ENCODE data around the gene NSUN6.
"Not testable (repeated sequence)": the region's sequence is repeated elsewhere in the genome, so short reads cannot be mapped to it uniquely, and the experiment has no call there.

NSUN6 gene

DNA sequence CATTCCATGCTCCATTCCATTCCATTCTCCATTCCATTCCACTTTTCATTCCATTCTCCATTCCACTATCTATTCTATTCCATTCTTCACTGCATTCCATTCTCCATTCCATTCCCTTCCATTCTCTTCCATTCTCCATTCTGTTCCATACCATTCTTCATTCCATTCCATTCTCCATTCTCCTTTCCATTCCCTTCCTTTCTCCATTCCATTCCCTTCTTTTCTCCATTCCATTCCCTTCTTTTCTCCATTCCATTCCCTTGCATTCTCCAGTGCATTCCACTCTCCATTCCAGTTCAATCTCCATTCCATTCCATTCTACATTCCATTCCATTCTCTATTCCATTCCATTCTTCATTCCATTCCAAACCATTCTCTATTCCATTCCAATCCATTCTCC is 80.3 kb downstream of the NSUN6 start:
- TF ChIP-seq, protein P1, sequence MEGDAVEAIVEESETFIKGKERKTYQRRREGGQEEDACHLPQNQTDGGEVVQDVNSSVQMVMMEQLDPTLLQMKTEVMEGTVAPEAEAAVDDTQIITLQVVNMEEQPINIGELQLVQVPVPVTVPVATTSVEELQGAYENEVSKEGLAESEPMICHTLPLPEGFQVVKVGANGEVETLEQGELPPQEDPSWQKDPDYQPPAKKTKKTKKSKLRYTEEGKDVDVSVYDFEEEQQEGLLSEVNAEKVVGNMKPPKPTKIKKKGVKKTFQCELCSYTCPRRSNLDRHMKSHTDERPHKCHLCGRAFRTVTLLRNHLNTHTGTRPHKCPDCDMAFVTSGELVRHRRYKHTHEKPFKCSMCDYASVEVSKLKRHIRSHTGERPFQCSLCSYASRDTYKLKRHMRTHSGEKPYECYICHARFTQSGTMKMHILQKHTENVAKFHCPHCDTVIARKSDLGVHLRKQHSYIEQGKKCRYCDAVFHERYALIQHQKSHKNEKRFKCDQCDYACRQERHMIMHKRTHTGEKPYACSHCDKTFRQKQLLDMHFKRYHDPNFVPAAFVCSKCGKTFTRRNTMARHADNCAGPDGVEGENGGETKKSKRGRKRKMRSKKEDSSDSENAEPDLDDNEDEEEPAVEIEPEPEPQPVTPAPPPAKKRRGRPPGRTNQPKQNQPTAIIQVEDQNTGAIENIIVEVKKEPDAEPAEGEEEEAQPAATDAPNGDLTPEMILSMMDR (IDR thresholded peaks at IDR 0.05; ENCODE audit: insufficient read depth, low read depth, low read length, missing control alignments): no peak
- no peak for DNase-seq (ENCODE audit: low read depth)
- no peak overlapping the region for H3K4me3 ChIP-seq (ENCODE audit: low read length)

DNA sequence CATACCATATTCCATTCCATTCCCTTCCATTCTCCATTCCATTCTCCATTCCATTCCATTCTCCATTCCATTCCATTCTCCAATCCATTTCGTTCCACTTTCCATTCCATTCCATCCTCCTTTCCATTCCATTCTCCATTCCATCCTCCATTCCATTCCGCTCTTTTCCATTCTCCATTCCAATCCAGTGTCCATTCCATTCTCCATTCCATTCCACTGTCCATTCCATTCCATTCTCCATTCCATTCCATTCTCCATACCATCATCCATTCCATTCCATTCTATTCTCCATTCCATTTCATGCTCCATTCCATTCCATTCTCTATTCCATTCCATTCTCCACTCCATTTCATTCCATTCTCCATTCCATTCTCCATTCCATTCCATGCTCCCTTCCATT is 81.0 kb downstream of the NSUN6 start:
- H3K4me3 ChIP-seq (ENCODE audit: low read length); DNase-seq (ENCODE audit: low read depth): not testable (repeated sequence)

DNA sequence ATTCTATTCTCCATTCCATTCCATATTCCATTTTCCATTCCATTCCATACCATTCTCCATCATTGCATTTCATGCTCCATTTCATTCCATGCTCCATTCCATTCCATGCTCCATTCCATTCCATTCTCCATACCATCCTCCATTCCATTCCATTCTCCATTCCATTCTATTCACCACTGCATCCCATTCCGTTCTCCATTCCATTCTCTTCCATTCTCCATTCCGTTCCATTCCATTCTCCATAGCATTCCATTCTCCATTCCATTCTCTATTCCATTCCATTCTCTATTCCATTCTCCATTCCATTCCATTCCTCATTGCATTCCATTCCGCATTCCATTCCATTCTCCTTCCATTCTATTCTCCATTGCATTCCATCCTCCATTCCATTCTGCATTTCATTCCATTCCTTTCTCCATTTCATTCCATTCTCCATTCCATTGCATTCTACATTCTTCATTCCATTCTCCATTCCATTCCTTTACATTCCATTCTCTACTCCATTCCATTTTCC is 84.0 kb downstream of the NSUN6 start:
- no peak overlapping the region for H3K4me3 ChIP-seq (ENCODE audit: low read length)
- DNase-seq (ENCODE audit: low read depth): no peak
- TF ChIP-seq, protein P1 (IDR thresholded peaks at IDR 0.05; ENCODE audit: insufficient read depth, low read depth, low read length, missing control alignments): no peak

DNA sequence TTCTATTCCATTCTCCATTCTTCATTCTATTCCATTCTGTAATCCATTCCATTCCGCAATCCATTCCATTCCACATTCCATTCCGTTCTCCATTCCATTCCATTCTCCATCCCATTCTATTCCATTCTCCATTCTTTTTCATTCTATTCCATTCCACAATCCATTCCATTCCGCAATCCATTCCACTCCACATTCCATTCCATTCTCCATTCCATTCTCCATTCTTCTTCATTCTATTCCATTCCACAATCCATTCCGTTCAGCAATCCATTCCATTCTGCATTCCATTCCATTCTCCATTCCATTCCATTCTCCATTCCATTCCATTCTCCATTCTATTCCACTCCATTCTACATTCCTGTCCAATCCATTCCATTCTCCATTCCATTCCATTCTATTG is 85.2 kb downstream of the NSUN6 start:
- TF ChIP-seq, protein P1 (IDR thresholded peaks at IDR 0.05; ENCODE audit: insufficient read depth, low read depth, low read length, missing control alignments): no peak
- no peak overlapping the region for H3K4me3 ChIP-seq (ENCODE audit: low read length)
- no peak for DNase-seq (ENCODE audit: low read depth)

DNA sequence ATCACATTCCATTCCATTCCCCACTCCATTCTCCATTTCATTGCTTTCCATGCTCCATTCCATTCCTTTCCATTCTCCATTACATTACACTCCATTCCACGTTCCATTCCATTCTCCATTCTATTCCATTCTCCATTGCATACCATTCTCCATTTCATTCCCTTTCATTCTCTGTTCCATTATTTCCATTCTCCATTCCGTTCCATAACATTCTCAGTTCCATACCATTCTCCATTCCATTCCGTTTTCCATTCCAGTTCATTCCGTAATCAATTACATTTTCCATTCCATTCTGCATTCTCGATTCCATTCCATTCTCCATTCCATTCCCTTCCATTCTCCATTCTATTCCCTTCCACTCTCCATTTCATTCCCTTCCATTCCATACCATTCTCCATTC is 86.4 kb downstream of the NSUN6 start:
- TF ChIP-seq, protein P1 (IDR thresholded peaks at IDR 0.05; ENCODE audit: insufficient read depth, low read depth, low read length, missing control alignments): no peak
- H3K4me3 ChIP-seq (ENCODE audit: low read length): no peak overlapping the region
- no peak for DNase-seq (ENCODE audit: low read depth)

DNA sequence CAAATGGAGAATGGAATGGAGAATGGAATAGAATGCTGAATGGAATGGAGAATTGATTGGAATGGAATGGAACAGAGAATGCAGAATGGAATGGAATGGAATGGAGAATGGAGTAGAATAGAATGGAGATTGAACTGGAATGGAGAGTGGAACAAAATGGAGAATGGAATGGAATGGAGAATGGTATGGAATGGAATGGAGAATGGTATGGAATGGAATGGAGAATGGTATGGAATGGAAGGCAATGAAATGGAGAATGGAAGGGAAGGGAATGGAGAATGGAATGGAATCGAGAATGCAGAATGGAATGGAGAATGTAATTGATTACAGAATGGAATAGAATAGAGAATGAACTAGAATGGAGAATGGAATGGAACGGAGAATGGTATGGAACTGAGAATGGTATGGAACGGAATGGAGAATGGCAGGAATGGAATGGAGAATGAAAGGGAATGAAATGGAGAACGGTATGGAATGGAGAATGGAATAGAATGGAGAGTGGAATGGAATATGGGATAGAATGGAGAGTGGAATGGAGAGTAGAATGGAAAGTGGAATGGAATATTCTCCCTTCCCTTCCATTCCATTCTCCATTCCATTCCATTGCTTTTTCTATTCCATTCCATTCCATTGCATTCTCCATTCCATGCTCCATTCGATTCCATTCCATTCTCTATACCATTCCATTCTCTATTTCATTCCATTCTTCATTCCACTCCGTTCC is 88.2 kb downstream of the NSUN6 start:
- no peak for DNase-seq (ENCODE audit: low read depth)
- H3K4me3 ChIP-seq (ENCODE audit: low read length): no peak overlapping the region
- TF ChIP-seq, protein P1 (IDR thresholded peaks at IDR 0.05; ENCODE audit: insufficient read depth, low read depth, low read length, missing control alignments): no peak

DNA sequence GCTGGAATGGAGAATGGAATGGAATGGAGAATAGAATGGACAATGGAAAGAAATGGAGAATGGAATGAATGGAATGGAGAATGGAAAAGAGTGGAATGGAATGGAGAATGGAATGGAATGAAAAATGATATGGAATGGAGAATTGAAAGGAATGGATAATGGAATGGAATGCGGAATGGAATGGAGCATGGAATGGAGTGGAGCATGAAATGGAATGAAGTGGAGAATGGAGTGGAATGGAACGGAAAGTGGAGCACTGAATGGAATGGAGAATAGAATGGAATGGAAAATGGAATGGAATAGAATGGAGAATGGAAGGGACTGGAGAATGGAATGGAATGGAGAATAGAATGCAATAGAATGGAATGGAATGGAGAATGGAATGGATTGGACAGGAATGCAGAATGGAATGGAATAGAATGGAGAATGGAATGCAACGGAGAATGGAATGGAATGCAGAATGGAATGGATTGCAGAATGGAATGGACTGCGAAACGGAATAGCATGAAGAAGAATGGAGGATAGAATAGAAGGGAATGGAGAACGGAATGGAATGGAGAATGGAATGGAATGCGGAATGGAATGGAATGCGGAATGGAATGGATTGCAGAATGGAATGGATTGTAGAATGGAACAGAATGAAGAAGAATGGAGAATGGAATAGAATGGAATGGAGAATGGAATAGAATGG is 89.4 kb downstream of the NSUN6 start:
- no peak overlapping the region for H3K4me3 ChIP-seq (ENCODE audit: low read length)
- no peak for DNase-seq (ENCODE audit: low read depth)
- TF ChIP-seq, protein P1 (IDR thresholded peaks at IDR 0.05; ENCODE audit: insufficient read depth, low read depth, low read length, missing control alignments): no peak
